Tibial artery (tissue), 4 donors: ENCODE measurements around the gene CLPX.

Source experiments
- DNase-seq, 2 donors: peaks; one replicate each; pipeline ENCODE4 v3.0.0-alpha.2; 2019
- H3K27ac ChIP-seq, 2 donors: fragments of 200-600 bp; sonication (generic) in 1 of 2; 1 replicate in 1 of 2; 2 replicates in 1 of 2; pipeline ENCODE4 v1.5.1; 2018 to 2019; ENCODE audit warnings: mild to moderate bottlenecking in 1 of 2
- H3K27me3 ChIP-seq, 2 donors: fragments of 200-600 bp; sonication (generic) in 1 of 2; one replicate each; pipeline versions ENCODE4 v1.5.1 to v1.6.0; 2016 to 2019
- H3K36me3 ChIP-seq, 3 donors: fragments of 200-600 bp; sonication (generic) in 2 of 3; one replicate each; pipeline ENCODE4 v1.5.1; 2016 to 2019; ENCODE audit warnings: mild to moderate bottlenecking in 2 of 3
- H3K4me1 ChIP-seq, 4 donors: fragments of 200-600 bp; sonication (generic) in 2 of 4; 1 replicate in 3 of 4; 2 replicates in 1 of 4; pipeline ENCODE4 v1.5.1; 2016 to 2019
- H3K4me3 ChIP-seq, 2 donors: fragments of 200-600 bp; sonication (generic) in 1 of 2; 1 replicate in 1 of 2; 2 replicates in 1 of 2; pipeline ENCODE4 v1.5.1; 2018 to 2019; ENCODE audit warnings: mild to moderate bottlenecking in 2 of 2
- H3K9me3 ChIP-seq, 3 donors: fragments of 200-600 bp; sonication (generic) in 1 of 3; one replicate each; pipeline ENCODE4 v1.5.1; 2016 to 2019
- intact Hi-C: fragments of 100-400 bp; cut with DNase I; formaldehyde crosslinking; loops from one replicate; pipeline ENCODE4 v1.15.0; 2023; ENCODE audit warnings: low total_unique reads
- TF ChIP-seq, protein P1 (sequence below), 2 experiments: fragments of 200-600 bp in 1 of 2; fragments of 450-650 bp in 1 of 2; IDR thresholded peaks; one replicate each; pipeline ENCODE4 v1.5.1; 2017 to 2019; ENCODE audit warnings: antibody characterized with exemption in 2 of 2, mild to moderate bottlenecking in 1 of 2, moderate library complexity in 1 of 2

Gene CLPX

DNA sequence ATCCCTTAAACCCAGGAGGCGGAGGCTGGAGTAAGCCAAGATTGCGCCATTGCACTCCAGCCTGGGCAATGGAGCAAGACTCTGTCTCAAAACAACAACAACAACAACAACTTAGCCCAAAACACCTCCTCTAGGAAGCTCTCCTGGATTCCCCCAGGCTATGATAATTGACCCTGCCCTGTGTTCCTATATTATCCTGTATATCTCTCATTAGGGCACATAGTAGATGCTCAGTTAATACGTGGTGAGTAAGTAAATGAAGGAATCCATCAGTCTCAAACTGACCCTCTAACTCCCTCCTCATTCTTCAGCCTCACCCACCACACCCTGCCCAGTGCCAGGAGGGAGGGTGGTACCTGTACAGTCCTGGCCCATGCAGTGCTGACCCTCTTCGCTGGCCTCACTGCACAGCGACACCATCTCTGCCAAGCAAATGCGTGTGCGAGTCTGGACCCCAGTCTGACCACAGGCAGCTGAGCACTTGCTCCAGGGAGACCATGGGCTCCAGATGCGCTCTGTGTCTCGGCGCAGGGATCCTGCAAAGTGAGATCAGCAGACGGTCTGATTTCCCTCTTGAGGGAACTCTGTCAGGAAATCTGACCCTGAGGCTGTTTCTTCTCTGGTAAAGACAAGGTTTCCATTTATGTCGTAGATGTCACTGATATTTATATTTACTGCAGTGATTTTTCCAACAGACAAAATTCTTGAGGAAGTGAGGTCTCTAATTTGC lies 20.0 kb upstream of the CLPX start:
- Histone ChIP-seq H3K9me3 (no peaks in the 10 kb centered on the region), H3K36me3 (no peaks in the 10 kb centered on the region), H3K27me3 (no peaks in the 10 kb centered on the region), H3K4me3 (no peak overlapping the region), H3K4me1 (no peaks in the 10 kb centered on the region), H3K27ac (no peak overlapping the region)
- TF ChIP-seq, protein P1, sequence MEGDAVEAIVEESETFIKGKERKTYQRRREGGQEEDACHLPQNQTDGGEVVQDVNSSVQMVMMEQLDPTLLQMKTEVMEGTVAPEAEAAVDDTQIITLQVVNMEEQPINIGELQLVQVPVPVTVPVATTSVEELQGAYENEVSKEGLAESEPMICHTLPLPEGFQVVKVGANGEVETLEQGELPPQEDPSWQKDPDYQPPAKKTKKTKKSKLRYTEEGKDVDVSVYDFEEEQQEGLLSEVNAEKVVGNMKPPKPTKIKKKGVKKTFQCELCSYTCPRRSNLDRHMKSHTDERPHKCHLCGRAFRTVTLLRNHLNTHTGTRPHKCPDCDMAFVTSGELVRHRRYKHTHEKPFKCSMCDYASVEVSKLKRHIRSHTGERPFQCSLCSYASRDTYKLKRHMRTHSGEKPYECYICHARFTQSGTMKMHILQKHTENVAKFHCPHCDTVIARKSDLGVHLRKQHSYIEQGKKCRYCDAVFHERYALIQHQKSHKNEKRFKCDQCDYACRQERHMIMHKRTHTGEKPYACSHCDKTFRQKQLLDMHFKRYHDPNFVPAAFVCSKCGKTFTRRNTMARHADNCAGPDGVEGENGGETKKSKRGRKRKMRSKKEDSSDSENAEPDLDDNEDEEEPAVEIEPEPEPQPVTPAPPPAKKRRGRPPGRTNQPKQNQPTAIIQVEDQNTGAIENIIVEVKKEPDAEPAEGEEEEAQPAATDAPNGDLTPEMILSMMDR (IDR thresholded peaks at IDR 0.05) = no peak
- intact Hi-C loops = no loop called here
- no peak for DNase-seq

DNA sequence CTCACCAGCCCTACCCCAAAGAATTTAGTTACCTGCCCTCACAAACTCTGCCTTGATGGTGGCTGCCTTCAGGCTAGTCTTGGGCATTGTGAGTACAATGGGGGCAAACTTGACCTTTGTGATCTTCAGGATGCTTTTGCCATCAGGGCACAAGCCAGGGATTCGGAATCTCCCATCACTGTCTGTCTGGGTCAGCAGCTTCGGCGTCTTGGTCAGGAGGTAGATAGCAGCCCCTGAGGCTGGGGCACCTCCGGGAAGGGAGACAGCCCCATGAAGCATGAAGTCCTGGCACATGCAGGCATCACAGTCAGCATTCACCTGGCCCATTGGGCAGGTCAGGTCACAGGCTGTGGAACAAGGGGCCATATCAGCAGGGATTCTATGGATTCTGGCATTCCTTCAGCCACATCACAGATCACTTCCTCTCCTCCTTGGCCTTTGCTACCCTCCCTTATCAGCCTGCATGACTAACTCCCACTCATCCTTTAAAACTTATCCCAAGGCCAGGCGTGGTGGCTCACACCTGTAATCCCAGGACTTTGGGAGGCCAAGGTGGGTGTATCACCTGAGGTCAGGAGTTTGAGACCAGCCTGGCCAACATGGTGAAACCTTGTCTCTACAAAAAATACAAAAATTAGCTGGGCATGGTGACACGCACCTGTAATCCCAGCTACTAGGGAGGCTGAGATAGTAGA lies 19.2 kb upstream of the CLPX start:
- H3K36me3 ChIP-seq = no peaks in the 10 kb centered on the region
- H3K4me3 ChIP-seq = no peak overlapping the region
- TF ChIP-seq, protein P1 (IDR thresholded peaks at IDR 0.05) = no peak
- H3K4me1 ChIP-seq = no peaks in the 10 kb centered on the region
- H3K9me3 ChIP-seq = no peaks in the 10 kb centered on the region
- DNase-seq = no peak
- H3K27me3 ChIP-seq = no peaks in the 10 kb centered on the region
- H3K27ac ChIP-seq = no peak overlapping the region
- intact Hi-C loops = no loop called here

DNA sequence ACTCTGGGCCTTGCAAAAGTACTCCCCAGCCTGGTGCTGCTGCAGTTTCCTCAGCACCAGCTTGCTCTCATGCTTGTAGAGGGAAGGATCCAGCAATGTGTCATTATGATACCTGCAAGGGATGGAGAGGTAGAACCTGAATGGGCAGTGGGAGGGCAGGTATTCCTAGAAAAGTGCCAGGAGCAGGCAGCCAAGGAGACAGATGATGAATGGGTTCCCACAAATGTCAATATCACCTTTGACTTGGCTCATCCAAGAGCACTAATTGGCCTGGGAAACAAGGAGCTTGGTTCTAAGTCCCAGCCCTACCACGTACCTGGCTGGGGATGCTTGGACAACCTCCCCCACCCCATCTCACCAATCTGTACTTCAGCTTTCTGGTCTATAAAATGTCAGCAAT lies 16.8 kb upstream of the CLPX start:
- no peak overlapping the region for H3K27ac ChIP-seq
- DNase-seq = no peak
- TF ChIP-seq, protein P1 (IDR thresholded peaks at IDR 0.05) = no peak
- H3K4me1 ChIP-seq = no peaks in the 10 kb centered on the region
- H3K36me3 ChIP-seq = no peaks in the 10 kb centered on the region
- H3K4me3 ChIP-seq = no peak overlapping the region
- intact Hi-C loops = no loop called here
- H3K27me3 ChIP-seq = no peaks in the 10 kb centered on the region
- no peaks in the 10 kb centered on the region for H3K9me3 ChIP-seq

DNA sequence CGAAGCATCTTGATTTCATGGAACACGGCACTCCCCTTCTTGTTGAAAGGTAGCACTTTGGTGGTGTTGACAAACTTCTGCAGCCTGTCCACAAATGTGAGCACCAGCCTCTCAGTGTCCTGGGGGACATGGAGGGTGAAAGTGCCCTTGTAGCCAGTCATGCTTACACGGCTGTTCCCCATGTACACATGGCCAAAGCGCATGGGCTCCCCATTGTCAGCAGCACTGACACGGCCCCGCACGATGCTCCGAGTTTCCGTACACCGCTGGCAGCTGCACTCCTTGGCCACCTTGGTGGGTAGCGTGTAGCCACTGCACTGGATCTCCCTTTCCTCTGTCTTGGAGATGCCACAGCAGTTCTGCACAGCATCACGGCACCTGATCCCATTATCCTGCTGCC lies 13.4 kb upstream of the CLPX start:
- no peaks in the 10 kb centered on the region for H3K4me1 ChIP-seq
- H3K27ac ChIP-seq = no peak overlapping the region
- no peaks in the 10 kb centered on the region for H3K27me3 ChIP-seq
- intact Hi-C loops = no loop called here
- no peaks in the 10 kb centered on the region for H3K9me3 ChIP-seq
- TF ChIP-seq, protein P1 (IDR thresholded peaks at IDR 0.05) = no peak
- DNase-seq = no peak
- no peak overlapping the region for H3K4me3 ChIP-seq
- H3K36me3 ChIP-seq = no peaks in the 10 kb centered on the region

DNA sequence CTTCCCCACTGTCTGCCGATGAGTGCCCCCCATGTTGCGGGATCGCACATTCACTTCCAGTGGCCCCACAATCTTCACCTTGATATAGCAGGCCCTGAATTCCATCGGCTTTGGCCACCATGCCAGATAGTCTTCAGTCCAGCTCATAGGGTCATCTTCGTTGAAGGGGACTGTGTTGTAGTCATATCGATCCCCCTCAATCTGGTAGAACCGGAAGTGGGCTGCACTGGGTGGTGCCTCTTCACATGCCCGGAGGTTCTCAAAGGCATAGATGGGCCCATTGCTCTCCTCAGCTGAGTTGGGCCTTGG lies 12.1 kb upstream of the CLPX start:
- Histone ChIP-seq H3K27me3 (no peaks in the 10 kb centered on the region), H3K27ac (no peak overlapping the region), H3K4me1 (no peaks in the 10 kb centered on the region), H3K9me3 (no peaks in the 10 kb centered on the region), H3K4me3 (no peak overlapping the region), H3K36me3 (no peaks in the 10 kb centered on the region)
- no peak for DNase-seq
- intact Hi-C loops = no loop called here
- TF ChIP-seq, protein P1 (IDR thresholded peaks at IDR 0.05) = no peak
